AG10803 (cell line): Measurements from ENCODE around the gene IPO9.

Source experiments
- DNase-seq: peaks from one replicate; pipeline ENCODE4 v3.0.0; 2010; ENCODE audit warnings: low read depth
- H3K4me3 ChIP-seq: 2 replicates; pipeline ENCODE4 v1.5.1; 2011; ENCODE audit warnings: mild to moderate bottlenecking, low read length, control low read depth
- TF ChIP-seq, protein P1 (sequence below): conservative IDR thresholded peaks from 2 replicates; pipeline ENCODE4 v1.5.1; 2011; ENCODE audit warnings: mild to moderate bottlenecking, low read length, control low read depth, inconsistent platforms

IPO9 gene

DNA sequence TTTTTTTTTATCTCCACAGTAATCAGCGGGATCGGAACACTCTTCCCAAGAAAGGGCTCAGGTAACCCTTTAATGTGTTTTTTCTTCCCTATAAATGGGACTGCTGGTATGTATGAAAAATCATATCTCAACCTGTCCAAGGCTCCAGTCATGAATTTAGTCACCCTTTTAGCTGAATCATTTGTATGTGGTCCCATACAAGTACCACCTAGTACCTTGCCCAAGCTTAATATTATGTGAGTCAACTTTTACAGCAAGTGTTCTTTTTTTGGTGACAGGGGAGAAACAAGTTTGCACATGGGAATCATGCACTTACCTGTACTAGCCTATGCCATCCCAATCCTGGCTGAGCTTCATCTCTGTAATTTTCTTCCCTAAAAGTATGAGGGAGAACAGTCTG, 43.7 kb upstream of the IPO9 start:
- DNase-seq: no peak
- H3K4me3 ChIP-seq: no peak overlapping the region
- TF ChIP-seq, protein P1, sequence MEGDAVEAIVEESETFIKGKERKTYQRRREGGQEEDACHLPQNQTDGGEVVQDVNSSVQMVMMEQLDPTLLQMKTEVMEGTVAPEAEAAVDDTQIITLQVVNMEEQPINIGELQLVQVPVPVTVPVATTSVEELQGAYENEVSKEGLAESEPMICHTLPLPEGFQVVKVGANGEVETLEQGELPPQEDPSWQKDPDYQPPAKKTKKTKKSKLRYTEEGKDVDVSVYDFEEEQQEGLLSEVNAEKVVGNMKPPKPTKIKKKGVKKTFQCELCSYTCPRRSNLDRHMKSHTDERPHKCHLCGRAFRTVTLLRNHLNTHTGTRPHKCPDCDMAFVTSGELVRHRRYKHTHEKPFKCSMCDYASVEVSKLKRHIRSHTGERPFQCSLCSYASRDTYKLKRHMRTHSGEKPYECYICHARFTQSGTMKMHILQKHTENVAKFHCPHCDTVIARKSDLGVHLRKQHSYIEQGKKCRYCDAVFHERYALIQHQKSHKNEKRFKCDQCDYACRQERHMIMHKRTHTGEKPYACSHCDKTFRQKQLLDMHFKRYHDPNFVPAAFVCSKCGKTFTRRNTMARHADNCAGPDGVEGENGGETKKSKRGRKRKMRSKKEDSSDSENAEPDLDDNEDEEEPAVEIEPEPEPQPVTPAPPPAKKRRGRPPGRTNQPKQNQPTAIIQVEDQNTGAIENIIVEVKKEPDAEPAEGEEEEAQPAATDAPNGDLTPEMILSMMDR: no peak

DNA sequence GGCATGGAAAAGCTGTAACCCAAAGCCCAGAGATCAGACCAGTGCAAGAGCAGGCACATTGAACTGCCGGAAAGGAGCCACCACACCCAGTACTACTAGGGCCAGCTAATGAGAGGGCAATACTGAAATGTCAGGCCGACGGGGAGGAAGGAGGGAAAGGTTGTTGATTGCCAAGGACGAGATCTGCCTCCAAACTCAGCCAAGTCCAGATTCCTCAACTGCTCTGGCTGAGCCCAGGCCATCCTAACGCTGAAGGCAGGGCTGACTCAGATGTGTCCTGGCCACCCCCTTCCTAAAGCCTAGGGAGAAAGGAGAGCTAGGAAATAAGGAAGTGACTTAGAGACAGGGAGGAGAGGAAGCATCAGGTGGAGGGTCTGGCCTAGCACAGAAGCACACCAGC, 42.1 kb upstream of the IPO9 start:
- peak; percentile 80 for DNase-seq
- no peak overlapping the region for H3K4me3 ChIP-seq
- TF ChIP-seq, protein P1: no peak

DNA sequence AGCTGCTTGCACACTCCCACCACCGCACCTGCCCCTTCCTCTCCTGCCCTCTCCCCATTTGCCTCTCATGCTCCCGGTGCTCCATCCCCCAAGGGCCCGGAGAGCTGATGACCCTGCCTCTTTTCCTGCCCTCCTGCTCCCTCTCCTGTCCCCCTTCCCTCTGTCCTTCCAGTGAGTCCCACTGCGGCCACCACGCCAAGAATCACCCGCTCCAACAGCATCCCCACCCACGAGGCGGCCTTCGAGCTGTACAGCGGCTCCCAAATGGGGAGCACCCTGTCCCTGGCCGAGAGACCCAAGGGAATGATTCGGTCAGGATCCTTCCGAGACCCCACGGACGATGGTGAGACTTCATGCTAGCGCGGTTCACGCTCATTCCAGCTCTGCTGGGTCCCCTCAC, 40.7 kb upstream of the IPO9 start:
- TF ChIP-seq, protein P1: no peak
- DNase-seq: no peak
- H3K4me3 ChIP-seq: no peak overlapping the region

DNA sequence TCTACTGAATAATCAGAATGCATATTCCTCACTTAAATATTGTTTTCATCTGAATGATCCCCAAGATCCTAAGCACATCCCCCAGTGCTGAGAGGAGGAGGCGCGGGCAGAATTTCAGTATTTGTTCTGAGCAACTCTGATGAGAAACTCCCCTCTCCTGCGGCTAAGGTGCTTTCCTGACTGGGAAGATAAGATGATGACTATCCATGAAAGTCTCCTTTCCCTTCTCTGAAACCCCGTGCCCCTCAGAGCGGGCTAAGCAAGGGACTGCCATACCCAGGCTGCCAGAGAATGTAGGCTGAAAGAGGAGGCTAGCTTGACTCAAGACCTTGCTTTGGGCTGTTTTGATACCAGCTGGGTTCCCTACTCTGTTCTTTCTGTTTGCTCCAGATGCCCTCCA, 39.7 kb upstream of the IPO9 start:
- H3K4me3 ChIP-seq: no peak overlapping the region
- DNase-seq: no peak
- TF ChIP-seq, protein P1: no peak

DNA sequence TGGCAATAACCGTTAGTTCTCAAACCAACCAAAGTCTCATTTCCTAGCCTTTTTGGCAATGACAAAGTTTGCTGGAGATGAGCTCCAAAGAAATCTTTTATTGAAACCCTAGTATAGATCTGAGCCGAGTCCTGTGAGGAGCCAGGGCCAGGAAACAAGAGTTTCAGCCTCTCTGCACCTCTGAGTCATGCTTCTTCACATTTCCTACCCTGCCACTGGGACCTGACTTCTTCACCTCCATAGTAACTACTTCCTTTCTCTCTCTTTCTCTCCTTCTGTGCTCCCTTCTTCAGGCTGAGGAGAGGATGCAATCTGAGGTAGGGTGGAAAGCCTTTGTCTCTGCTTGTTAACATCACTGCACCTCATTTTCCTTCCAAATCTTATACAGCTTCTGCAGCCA, 38.7 kb upstream of the IPO9 start:
- peak; percentile 60 for DNase-seq
- H3K4me3 ChIP-seq: no peak overlapping the region
- TF ChIP-seq, protein P1: no peak

DNA sequence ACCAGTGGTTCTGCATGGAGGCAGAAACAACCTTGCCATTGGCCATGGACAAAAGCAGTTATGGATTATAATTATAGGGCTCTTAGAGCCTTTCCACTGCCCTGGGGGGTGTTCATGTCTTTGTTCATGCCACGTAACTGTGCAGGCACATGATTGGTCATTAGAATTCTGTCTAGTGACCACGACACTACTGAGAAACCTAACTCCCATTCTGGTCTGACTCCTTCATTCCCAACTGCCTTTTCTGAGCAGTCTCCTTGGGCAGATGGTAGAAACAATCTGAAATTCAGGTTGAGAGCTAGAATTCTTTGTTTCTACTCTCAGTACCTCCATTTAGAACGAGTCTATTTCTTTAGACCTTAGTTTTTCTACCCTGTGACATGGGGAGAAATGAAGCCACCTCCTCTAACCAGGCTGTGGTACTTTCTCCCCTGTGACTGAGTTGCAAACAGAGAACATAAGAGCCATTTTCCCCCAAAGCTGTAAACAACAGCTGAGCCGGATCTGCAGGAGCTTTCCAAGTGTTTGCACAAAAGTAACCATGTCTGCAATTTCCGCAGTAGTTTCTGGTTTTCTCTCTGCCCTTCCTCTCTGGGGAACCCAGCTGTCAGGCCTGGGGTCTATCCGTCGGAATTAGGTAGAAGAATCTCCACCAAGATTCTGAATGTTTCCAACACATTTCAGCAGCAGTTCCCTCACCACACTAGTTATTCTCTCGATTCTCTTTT, 37.7 kb upstream of the IPO9 start:
- DNase-seq: no peak
- H3K4me3 ChIP-seq: no peak overlapping the region
- TF ChIP-seq, protein P1: no peak

DNA sequence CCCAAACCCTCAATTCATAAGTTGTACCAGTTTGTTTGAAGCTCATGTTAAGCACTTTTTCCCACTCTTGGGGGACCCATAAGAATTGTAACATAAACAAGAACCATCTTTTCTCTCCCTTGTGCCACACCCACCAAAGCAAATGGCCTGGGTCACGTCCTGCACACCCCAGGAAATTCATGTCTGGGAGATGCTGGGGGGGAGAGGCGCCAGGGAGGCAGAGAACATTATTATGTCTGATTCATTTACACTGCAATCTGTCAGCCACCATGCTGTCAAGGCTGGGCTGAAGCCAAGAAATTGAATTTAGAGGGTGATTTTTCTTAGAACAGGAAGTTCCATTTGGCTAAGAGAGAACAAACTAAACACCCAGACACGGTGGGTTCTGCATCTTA, 37.2 kb upstream of the IPO9 start:
- TF ChIP-seq, protein P1: no peak
- H3K4me3 ChIP-seq: no peak overlapping the region
- DNase-seq: peak; percentile 82
